K562 (cell line): Measurements from ENCODE around the gene AGAP3. TPM values are rescaled to one million over a fixed set of nuclear protein-coding genes. Genes with fewer than 3 reads are reported as not detected.
A peak's percentile ranks its signal among the peaks of the same experiment; 100 is the strongest.

Experiments used
- HDAC3 ChIP-seq: fragments of 450-650 bp; IDR thresholded peaks from 2 replicates; pipeline ENCODE4 v1.6.1; 2018; ENCODE audit warnings: borderline replicate concordance, mild to moderate bottlenecking, moderate library complexity; ENCODE audit not compliant: partially characterized antibody
- ILF3 ChIP-seq: fragments of 450-650 bp; IDR thresholded peaks from 2 replicates; pipeline ENCODE4 v1.6.1; 2018; ENCODE audit warnings: antibody characterized with exemption, mild to moderate bottlenecking, moderate library complexity, borderline replicate concordance
- MTA2 ChIP-seq: fragments of 450-650 bp; IDR thresholded peaks from 2 replicates; pipeline ENCODE4 v1.6.1; 2016; ENCODE audit warnings: low read depth
- NCOR1 ChIP-seq: fragments of 450-650 bp; IDR thresholded peaks from 2 replicates; pipeline ENCODE4 v1.6.1; 2016; ENCODE audit warnings: mild to moderate bottlenecking, moderate library complexity
- NONO ChIP-seq, 2 experiments: fragments of 200-400 bp in 1 of 2; fragments of 450-650 bp in 1 of 2; formaldehyde crosslinking in 1 of 2; IDR thresholded peaks; 2 replicates each; pipeline ENCODE4 v1.6.1; 2017; ENCODE audit warnings: low read depth in 2 of 2, mild to moderate bottlenecking in 2 of 2, moderate library complexity in 2 of 2, low read length in 1 of 2
- POLR2AphosphoS2 ChIP-seq: IDR thresholded peaks from 2 replicates; pipeline ENCODE4 v1.6.1; 2012; ENCODE audit warnings: low read length, improper control_type of control experiment
- polyA plus RNA-seq, 8 experiments: library from polyadenylated mRNA; depleted of rRNA in 4 of 8; stranded (reverse) in 5 of 8; unstranded in 3 of 8; fragments of >200 nt; fragmentation: Nextera tagmentation in 2 of 8; fragmentation: Illumina TruSeq in 1 of 8; extraction: Ambion mirVana in 2 of 8; extraction: Trizol in 1 of 8; gene quantifications; 2 replicates each; pipeline versions ENCODE4 v1.2.1 to v1.2.3, GENCODE V29; 2011 to 2014; ENCODE audit warnings: inconsistent platforms in 1 of 8, missing spikeins in 1 of 8
- total RNA-seq, 7 experiments: library from RNA; depleted of rRNA in 6 of 7; stranded (reverse); fragments of >200 nt in 6 of 7; fragmentation: Illumina TruSeq in 2 of 7; extraction: Trizol in 2 of 7; gene quantifications; 2 replicates each; pipeline versions ENCODE4 v1.2.1 to v1.2.3, GENCODE V29; 2011 to 2021; ENCODE audit warnings: low replicate concordance in 1 of 7
- TF ChIP-seq, protein P1 (sequence below): sonication (generic); formaldehyde crosslinking; IDR thresholded peaks from 2 replicates; pipeline ENCODE4 v1.8.0; 2022; ENCODE audit warnings: mild to moderate bottlenecking, missing genetic modification reagents
- TF ChIP-seq, protein P2 (sequence below): fragments of 450-650 bp; IDR thresholded peaks from 2 replicates; pipeline ENCODE4 v1.6.1; 2018; ENCODE audit not compliant: partially characterized antibody
- TF ChIP-seq, protein P3 (sequence below): sonication (generic); formaldehyde crosslinking; IDR thresholded peaks from 2 replicates; pipeline ENCODE4 v1.8.0; 2022; ENCODE audit warnings: mild to moderate bottlenecking, missing genetic modification reagents
- TF ChIP-seq, protein P4 (sequence below): fragments of 200-800 bp; sonication (Bioruptor generic); IDR thresholded peaks from 2 replicates; pipeline ENCODE4 v1.6.1; 2016; ENCODE audit warnings: missing genetic modification characterization, missing compliant biosample characterization

The AGAP3 gene
- total and polyA plus RNA-seq, 9 of the 15 experiments (the other 6 are each of a cell fraction or from before 2014, with no cell fraction given) = 3.4 to 208 (median 62.2) TPM

DNA sequence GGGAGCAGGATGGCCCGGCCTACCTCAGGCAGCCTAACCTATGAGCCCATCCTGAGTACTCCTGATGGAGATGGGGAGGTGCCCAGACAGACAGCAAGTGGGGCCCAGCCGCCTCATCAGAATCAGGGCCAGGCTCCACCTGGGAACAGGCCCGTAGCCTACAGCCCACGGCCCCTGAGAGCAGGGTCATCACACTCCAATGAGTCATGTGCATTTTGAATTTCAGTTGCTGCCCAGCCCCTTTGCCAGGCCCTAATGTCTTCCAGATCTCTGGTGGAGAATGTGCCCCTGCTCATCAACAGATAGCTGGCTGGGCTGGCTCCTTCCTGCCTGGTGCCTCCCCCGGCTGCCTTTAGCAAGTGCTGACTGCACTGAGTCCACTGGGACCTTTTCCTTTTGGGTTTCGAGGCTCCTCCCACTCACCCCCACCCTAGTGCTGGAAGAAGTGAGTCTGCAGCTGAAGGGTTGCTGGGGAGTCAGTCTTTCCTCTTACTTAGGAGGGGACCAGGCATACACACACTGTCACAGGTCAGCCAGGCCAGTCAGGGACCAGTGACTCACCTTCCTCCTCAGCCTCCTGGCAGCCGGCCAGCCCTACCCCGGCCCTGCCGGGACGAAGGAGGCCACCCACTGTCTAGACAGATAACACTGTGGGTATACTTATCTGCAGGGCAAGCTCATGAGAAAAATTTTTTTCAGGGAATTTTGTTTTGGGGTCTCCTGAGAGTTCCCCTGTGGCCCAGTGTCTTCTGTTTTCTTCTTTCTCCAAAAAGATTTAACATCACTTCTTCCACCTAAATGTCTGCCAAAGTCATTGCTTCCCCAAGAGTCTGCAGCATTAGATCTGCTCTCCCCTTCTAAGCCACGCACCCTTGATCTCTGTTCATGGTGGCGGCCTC, 47.1 kb upstream of the AGAP3 start (continued):
- TF ChIP-seq, protein P1, sequence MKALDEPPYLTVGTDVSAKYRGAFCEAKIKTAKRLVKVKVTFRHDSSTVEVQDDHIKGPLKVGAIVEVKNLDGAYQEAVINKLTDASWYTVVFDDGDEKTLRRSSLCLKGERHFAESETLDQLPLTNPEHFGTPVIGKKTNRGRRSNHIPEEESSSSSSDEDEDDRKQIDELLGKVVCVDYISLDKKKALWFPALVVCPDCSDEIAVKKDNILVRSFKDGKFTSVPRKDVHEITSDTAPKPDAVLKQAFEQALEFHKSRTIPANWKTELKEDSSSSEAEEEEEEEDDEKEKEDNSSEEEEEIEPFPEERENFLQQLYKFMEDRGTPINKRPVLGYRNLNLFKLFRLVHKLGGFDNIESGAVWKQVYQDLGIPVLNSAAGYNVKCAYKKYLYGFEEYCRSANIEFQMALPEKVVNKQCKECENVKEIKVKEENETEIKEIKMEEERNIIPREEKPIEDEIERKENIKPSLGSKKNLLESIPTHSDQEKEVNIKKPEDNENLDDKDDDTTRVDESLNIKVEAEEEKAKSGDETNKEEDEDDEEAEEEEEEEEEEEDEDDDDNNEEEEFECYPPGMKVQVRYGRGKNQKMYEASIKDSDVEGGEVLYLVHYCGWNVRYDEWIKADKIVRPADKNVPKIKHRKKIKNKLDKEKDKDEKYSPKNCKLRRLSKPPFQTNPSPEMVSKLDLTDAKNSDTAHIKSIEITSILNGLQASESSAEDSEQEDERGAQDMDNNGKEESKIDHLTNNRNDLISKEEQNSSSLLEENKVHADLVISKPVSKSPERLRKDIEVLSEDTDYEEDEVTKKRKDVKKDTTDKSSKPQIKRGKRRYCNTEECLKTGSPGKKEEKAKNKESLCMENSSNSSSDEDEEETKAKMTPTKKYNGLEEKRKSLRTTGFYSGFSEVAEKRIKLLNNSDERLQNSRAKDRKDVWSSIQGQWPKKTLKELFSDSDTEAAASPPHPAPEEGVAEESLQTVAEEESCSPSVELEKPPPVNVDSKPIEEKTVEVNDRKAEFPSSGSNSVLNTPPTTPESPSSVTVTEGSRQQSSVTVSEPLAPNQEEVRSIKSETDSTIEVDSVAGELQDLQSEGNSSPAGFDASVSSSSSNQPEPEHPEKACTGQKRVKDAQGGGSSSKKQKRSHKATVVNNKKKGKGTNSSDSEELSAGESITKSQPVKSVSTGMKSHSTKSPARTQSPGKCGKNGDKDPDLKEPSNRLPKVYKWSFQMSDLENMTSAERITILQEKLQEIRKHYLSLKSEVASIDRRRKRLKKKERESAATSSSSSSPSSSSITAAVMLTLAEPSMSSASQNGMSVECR (CRISPR knock-in tag) = no peak
- no peak for TF ChIP-seq ILF3
- TF ChIP-seq, protein P2, sequence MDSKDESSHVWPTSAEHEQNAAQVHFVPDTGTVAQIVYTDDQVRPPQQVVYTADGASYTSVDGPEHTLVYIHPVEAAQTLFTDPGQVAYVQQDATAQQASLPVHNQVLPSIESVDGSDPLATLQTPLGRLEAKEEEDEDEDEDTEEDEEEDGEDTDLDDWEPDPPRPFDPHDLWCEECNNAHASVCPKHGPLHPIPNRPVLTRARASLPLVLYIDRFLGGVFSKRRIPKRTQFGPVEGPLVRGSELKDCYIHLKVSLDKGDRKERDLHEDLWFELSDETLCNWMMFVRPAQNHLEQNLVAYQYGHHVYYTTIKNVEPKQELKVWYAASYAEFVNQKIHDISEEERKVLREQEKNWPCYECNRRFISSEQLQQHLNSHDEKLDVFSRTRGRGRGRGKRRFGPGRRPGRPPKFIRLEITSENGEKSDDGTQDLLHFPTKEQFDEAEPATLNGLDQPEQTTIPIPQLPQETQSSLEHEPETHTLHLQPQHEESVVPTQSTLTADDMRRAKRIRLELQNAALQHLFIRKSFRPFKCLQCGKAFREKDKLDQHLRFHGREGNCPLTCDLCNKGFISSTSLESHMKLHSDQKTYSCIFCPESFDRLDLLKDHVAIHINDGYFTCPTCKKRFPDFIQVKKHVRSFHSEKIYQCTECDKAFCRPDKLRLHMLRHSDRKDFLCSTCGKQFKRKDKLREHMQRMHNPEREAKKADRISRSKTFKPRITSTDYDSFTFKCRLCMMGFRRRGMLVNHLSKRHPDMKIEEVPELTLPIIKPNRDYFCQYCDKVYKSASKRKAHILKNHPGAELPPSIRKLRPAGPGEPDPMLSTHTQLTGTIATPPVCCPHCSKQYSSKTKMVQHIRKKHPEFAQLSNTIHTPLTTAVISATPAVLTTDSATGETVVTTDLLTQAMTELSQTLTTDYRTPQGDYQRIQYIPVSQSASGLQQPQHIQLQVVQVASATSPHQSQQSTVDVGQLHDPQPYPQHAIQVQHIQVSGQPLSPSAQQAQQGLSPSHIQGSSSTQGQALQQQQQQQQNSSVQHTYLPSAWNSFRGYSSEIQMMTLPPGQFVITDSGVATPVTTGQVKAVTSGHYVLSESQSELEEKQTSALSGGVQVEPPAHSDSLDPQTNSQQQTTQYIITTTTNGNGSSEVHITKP = peak; percentile 76
- TF ChIP-seq, protein P3, sequence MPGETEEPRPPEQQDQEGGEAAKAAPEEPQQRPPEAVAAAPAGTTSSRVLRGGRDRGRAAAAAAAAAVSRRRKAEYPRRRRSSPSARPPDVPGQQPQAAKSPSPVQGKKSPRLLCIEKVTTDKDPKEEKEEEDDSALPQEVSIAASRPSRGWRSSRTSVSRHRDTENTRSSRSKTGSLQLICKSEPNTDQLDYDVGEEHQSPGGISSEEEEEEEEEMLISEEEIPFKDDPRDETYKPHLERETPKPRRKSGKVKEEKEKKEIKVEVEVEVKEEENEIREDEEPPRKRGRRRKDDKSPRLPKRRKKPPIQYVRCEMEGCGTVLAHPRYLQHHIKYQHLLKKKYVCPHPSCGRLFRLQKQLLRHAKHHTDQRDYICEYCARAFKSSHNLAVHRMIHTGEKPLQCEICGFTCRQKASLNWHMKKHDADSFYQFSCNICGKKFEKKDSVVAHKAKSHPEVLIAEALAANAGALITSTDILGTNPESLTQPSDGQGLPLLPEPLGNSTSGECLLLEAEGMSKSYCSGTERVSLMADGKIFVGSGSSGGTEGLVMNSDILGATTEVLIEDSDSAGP = no peak
- TF ChIP-seq, protein P4, sequence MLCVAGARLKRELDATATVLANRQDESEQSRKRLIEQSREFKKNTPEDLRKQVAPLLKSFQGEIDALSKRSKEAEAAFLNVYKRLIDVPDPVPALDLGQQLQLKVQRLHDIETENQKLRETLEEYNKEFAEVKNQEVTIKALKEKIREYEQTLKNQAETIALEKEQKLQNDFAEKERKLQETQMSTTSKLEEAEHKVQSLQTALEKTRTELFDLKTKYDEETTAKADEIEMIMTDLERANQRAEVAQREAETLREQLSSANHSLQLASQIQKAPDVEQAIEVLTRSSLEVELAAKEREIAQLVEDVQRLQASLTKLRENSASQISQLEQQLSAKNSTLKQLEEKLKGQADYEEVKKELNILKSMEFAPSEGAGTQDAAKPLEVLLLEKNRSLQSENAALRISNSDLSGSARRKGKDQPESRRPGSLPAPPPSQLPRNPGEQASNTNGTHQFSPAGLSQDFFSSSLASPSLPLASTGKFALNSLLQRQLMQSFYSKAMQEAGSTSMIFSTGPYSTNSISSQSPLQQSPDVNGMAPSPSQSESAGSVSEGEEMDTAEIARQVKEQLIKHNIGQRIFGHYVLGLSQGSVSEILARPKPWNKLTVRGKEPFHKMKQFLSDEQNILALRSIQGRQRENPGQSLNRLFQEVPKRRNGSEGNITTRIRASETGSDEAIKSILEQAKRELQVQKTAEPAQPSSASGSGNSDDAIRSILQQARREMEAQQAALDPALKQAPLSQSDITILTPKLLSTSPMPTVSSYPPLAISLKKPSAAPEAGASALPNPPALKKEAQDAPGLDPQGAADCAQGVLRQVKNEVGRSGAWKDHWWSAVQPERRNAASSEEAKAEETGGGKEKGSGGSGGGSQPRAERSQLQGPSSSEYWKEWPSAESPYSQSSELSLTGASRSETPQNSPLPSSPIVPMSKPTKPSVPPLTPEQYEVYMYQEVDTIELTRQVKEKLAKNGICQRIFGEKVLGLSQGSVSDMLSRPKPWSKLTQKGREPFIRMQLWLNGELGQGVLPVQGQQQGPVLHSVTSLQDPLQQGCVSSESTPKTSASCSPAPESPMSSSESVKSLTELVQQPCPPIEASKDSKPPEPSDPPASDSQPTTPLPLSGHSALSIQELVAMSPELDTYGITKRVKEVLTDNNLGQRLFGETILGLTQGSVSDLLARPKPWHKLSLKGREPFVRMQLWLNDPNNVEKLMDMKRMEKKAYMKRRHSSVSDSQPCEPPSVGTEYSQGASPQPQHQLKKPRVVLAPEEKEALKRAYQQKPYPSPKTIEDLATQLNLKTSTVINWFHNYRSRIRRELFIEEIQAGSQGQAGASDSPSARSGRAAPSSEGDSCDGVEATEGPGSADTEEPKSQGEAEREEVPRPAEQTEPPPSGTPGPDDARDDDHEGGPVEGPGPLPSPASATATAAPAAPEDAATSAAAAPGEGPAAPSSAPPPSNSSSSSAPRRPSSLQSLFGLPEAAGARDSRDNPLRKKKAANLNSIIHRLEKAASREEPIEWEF (CRISPR knock-in tag) = no peak
- peak in 1 of 2 experiments; percentile 18; a peak in 1 of 4 replicates for TF ChIP-seq NONO (IDR thresholded peaks at IDR 0.05; ENCODE audit: low read depth in 2 of 2, low read length in 1 of 2)
- peak; percentile 83 for TF ChIP-seq MTA2
- TF ChIP-seq NCOR1 = peak; percentile 99
- peak; percentile 99 for TF ChIP-seq HDAC3
- TF ChIP-seq POLR2AphosphoS2 = peak; percentile 54; the same call in 1 of the 2 replicates
